Progenitor cell of endocrine pancreas (in vitro differentiated cells): ENCODE data around the gene KANK3. TPM values are rescaled to one million over a fixed set of nuclear protein-coding genes. Genes with fewer than 3 reads are reported as not detected.

Experiments used
- DNase-seq: peaks from one replicate; pipeline ENCODE4 v3.0.0; 2021; ENCODE audit warnings: low spot score; ENCODE audit not compliant: unreplicated experiment
- H3K27ac Mint-ChIP-seq: 2 replicates; pipeline ENCODE4 v1.8.0; 2021; ENCODE audit warnings: mild to moderate bottlenecking, moderate library complexity, mixed read lengths
- H3K27me3 Mint-ChIP-seq: 2 replicates; pipeline ENCODE4 v1.8.0; 2021; ENCODE audit warnings: mixed read lengths
- H3K36me3 Mint-ChIP-seq: 2 replicates; pipeline ENCODE4 v1.8.0; 2022; ENCODE audit warnings: mixed read lengths; ENCODE audit not compliant: insufficient read depth
- H3K4me1 Mint-ChIP-seq: 2 replicates; pipeline ENCODE4 v1.8.0; 2021; ENCODE audit warnings: low read depth, mixed read lengths
- H3K4me3 Mint-ChIP-seq: 2 replicates; pipeline ENCODE4 v1.8.0; 2021; ENCODE audit warnings: low read depth, mild to moderate bottlenecking, moderate library complexity, mixed read lengths
- H3K9me3 Mint-ChIP-seq: 2 replicates; pipeline ENCODE4 v1.8.0; 2021; ENCODE audit warnings: low read depth, mixed read lengths
- CTCF ChIP-seq: fragments of 200-600 bp; sonication (generic); IDR thresholded peaks from one replicate; pipeline ENCODE4 v1.5.0; 2021; ENCODE audit warnings: antibody characterized with exemption, mild to moderate bottlenecking; ENCODE audit not compliant: unreplicated experiment
- total RNA-seq: library from RNA; stranded (reverse); gene quantifications from 2 replicates; pipeline ENCODE4 v1.2.1, GENCODE V29; 2021

The KANK3 gene
- total RNA-seq, 1 donor from 2014 or later: 0.36 TPM

- no peak for DNase-seq
Measured at GRCh38 chr19:8335343-8336071, 7.6 kb downstream of the KANK3 start.

GRCh38 chr19:8334458-8335342, 8.4 kb downstream of the KANK3 start:
- DNase-seq: peak; percentile 53
- H3K27ac Mint-ChIP-seq: no peak overlapping the region
- TF ChIP-seq CTCF: no peak
- H3K36me3 Mint-ChIP-seq: no peaks in the 10 kb centered on the region
- no peaks in the 10 kb centered on the region for H3K4me1 Mint-ChIP-seq
- peaks cover 60% of the 10 kb centered on the region for H3K27me3 Mint-ChIP-seq
- no peak overlapping the region for H3K4me3 Mint-ChIP-seq
- H3K9me3 Mint-ChIP-seq: no peaks in the 10 kb centered on the region

More at GRCh38 chr19:8335343-8336071, 7.6 kb downstream of the KANK3 start:
- H3K27me3 Mint-ChIP-seq: peaks cover 62% of the 10 kb centered on the region
- H3K4me1 Mint-ChIP-seq: no peaks in the 10 kb centered on the region
- no peaks in the 10 kb centered on the region for H3K36me3 Mint-ChIP-seq
- TF ChIP-seq CTCF: peak; percentile 47
- H3K4me3 Mint-ChIP-seq: peak overlapping the region; percentile 42
- no peak overlapping the region for H3K27ac Mint-ChIP-seq
- H3K9me3 Mint-ChIP-seq: no peaks in the 10 kb centered on the region

GRCh38 chr19:8333767-8334457, 9.2 kb downstream of the KANK3 start:
- H3K4me3 Mint-ChIP-seq: no peak overlapping the region

GRCh38 chr19:8332976-8333766, 9.9 kb downstream of the KANK3 start:
- Mint-ChIP-seq H3K27me3 (peaks cover 56% of the 10 kb centered on the region), H3K4me1 (no peaks in the 10 kb centered on the region), H3K4me3 (no peak overlapping the region), H3K36me3 (no peaks in the 10 kb centered on the region), H3K9me3 (no peaks in the 10 kb centered on the region), H3K27ac (no peak overlapping the region)
- no peak for TF ChIP-seq CTCF
- DNase-seq: no peak

More at GRCh38 chr19:8333767-8334457, 9.2 kb downstream of the KANK3 start:
- Mint-ChIP-seq H3K4me1 (no peaks in the 10 kb centered on the region), H3K36me3 (no peaks in the 10 kb centered on the region), H3K9me3 (no peaks in the 10 kb centered on the region), H3K27me3 (peaks cover 55% of the 10 kb centered on the region), H3K27ac (no peak overlapping the region)
- no peak for DNase-seq
- no peak for TF ChIP-seq CTCF
